MM.1S (cell line): ENCODE data around the gene C20orf141.

Experiments used
- CTCF ChIP-seq: fragments of 300-600 bp; sonication (generic); IDR thresholded peaks from 2 replicates; pipeline ENCODE4 v1.5.1; 2016; ENCODE audit warnings: antibody characterized with exemption, low read length, mixed read lengths
- EZH2 ChIP-seq: fragments of 300-600 bp; sonication (generic); optimal IDR thresholded peaks from 2 replicates; pipeline ENCODE3; 2017; ENCODE audit warnings: low read depth, mild to moderate bottlenecking, antibody characterized with exemption, low read length, mixed read lengths
- EZH2phosphoT487 ChIP-seq: fragments of 300-600 bp; sonication (generic); IDR thresholded peaks from 2 replicates; pipeline ENCODE4 v1.6.1; 2018; ENCODE audit warnings: antibody characterized with exemption, low read length

DNA sequence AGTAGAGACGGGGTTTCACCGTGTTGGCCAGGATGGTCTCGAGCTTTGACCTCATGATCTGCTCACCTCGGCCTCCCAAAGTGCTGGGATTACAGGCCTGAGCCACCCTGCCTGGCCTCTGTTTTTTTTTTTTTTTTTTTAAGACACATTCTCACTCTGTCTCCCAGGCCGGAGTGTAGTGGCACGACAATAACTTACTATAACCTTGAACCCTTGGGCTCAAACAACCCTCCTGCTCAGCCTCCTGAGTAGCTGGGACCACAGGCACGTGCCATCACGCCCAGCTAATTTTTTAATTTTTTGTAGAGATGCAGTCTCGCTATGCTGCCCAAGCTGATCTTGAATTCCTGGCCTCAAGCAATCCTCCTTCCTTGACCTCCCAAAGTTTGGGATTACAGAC lies 41.0 kb upstream of the C20orf141 start:
- no peak for TF ChIP-seq CTCF
- TF ChIP-seq EZH2 = no peak
- TF ChIP-seq EZH2phosphoT487 = no peak
